ENCODE results near the gene PTPN7.

Gene PTPN7

GRCh38 chr1:202165942-202166843 is 5.8 kb upstream of the PTPN7 start:
- DNase-seq = no peak

- no peak for DNase-seq
These were observed 5.0 kb upstream of the PTPN7 start for GRCh38 chr1:202165267-202165941.

- DNase-seq = no peak
These were observed 4.1 kb upstream of the PTPN7 start for GRCh38 chr1:202164271-202165037.

GRCh38 chr1:202163281-202164270 is 3.2 kb upstream of the PTPN7 start:
- DNase-seq = no peak

- DNase-seq = no peak
These were observed 2.2 kb upstream of the PTPN7 start for GRCh38 chr1:202162418-202163280.

GRCh38 chr1:202162047-202162417 is 1.6 kb upstream of the PTPN7 start:
- no peak for DNase-seq

GRCh38 chr1:202161151-202162046 is 997 bp upstream of the PTPN7 start:
- no peak for DNase-seq

GRCh38 chr1:202159534-202160371 is 649 bp downstream of the PTPN7 start:
- DNase-seq = no peak

- DNase-seq = no peak
These were observed 1.4 kb downstream of the PTPN7 start for GRCh38 chr1:202158810-202159533.

- DNase-seq = no peak
These were observed 2.5 kb downstream of the PTPN7 start for GRCh38 chr1:202157945-202158344.

GRCh38 chr1:202156590-202156989 is 3.8 kb downstream of the PTPN7 start:
- DNase-seq = no peak

GRCh38 chr1:202155478-202156021 is 4.9 kb downstream of the PTPN7 start:
- no peak for DNase-seq

GRCh38 chr1:202154766-202155477 is 5.5 kb downstream of the PTPN7 start:
- peak; percentile 23 to 59 for DNase-seq

- DNase-seq = no peak
These were observed 6.1 kb downstream of the PTPN7 start for GRCh38 chr1:202154148-202154765.

- no peak for DNase-seq
These were observed 7.1 kb downstream of the PTPN7 start for GRCh38 chr1:202153284-202153683.

GRCh38 chr1:202152399-202152798 is 8.0 kb downstream of the PTPN7 start:
- no peak for DNase-seq

- no peak for DNase-seq
These were observed 9.4 kb downstream of the PTPN7 start for GRCh38 chr1:202151045-202151444.
